Activated naive CD4-positive, alpha-beta T cell treated with anti-CD3 and anti-CD28 coated beads, Interleukin-2, amount 10 ng/mL, durations not matched to agents 7 days and 5 days (primary cell): ENCODE measurements around the gene EPPIN.

Experiments used
- CTCF ChIA-PET: fragments of 350-600 bp; sonication (Branson Sonifier 250); formaldehyde crosslinking; loops from one replicate; lab custom pipeline; 2021; ENCODE audit warnings: antibody characterized with exemption; lab: Charles Lee
- DNase-seq: peaks from one replicate; pipeline ENCODE4 v3.0.0-alpha.2; 2020
- H3K27ac Mint-ChIP-seq: one replicate; pipeline ENCODE4 v1.8.0; 2021; ENCODE audit warnings: mild to moderate bottlenecking, moderate library complexity, mixed read lengths
- H3K27me3 Mint-ChIP-seq: one replicate; pipeline ENCODE4 v1.8.0; 2021; ENCODE audit warnings: mild to moderate bottlenecking, mixed read lengths
- H3K36me3 Mint-ChIP-seq: one replicate; pipeline ENCODE4 v1.8.0; 2021; ENCODE audit warnings: mixed read lengths
- H3K4me1 Mint-ChIP-seq: one replicate; pipeline ENCODE4 v1.8.0; 2021; ENCODE audit warnings: mixed read lengths
- H3K4me3 Mint-ChIP-seq: one replicate; pipeline ENCODE4 v1.8.0; 2021; ENCODE audit warnings: mild to moderate bottlenecking, moderate library complexity, mixed read lengths
- H3K9me3 Mint-ChIP-seq: one replicate; pipeline ENCODE4 v1.8.0; 2021; ENCODE audit warnings: mixed read lengths

EPPIN gene

GRCh38 chr20:45564760-45565276 lies 17.6 kb upstream of the EPPIN start:
- Mint-ChIP-seq H3K27me3 (peaks cover 15% of the 10 kb centered on the region), H3K4me3 (no peak overlapping the region), H3K27ac (no peak overlapping the region), H3K9me3 (no peaks in the 10 kb centered on the region), H3K36me3 (no peaks in the 10 kb centered on the region), H3K4me1 (no peaks in the 10 kb centered on the region)
- DNase-seq: no peak
- CTCF ChIA-PET: no interaction called here

DNA sequence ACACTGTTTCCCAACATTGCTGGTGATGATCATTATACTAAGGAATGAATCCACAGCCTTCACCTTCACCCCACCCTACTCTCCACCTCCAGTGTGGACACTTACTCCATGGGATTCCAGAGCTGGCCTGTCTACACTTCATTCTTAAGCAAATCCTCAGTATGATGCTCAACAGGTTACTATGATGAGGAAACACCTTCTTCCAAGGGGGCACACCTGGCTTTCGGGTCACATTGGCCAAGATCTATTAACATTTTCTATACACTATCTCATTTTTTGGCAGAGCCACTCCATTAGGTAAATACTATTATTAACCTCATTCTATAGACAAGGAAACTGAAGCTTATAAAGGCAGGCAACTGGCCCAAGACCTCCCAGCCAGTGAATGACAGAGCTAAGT lies 8.0 kb upstream of the EPPIN start:
- CTCF ChIA-PET: no interaction called here
- DNase-seq: no peak
- no peak overlapping the region for H3K4me3 Mint-ChIP-seq
- no peaks in the 10 kb centered on the region for H3K36me3 Mint-ChIP-seq
- no peaks in the 10 kb centered on the region for H3K27me3 Mint-ChIP-seq
- H3K9me3 Mint-ChIP-seq: no peaks in the 10 kb centered on the region
- H3K27ac Mint-ChIP-seq: no peak overlapping the region
- H3K4me1 Mint-ChIP-seq: no peaks in the 10 kb centered on the region

GRCh38 chr20:45552456-45552855 lies 5.3 kb upstream of the EPPIN start:
- H3K27ac Mint-ChIP-seq: no peak overlapping the region
- H3K27me3 Mint-ChIP-seq: peaks cover 15% of the 10 kb centered on the region
- H3K36me3 Mint-ChIP-seq: no peaks in the 10 kb centered on the region
- CTCF ChIA-PET: no interaction called here
- H3K9me3 Mint-ChIP-seq: no peaks in the 10 kb centered on the region
- no peak for DNase-seq
- no peak overlapping the region for H3K4me3 Mint-ChIP-seq
- no peaks in the 10 kb centered on the region for H3K4me1 Mint-ChIP-seq

DNA sequence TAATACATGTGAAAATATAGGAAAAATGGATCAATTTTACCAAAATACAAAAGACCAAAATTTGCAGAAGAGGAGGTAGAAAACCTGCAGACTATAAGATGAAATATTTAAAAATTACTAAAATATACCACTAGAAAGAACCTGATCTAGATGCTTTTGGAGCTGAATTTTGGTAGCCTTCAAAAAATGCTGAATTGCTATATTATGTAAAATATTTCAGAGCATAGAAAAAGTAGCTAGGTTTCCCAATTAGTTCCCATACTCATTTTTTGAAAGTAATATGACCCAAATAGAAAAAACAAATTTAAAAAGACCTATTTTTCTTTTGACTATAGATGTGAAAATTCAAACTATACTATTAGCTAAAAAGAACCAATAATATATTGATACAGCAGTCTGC lies 3.6 kb upstream of the EPPIN start:
- Mint-ChIP-seq H3K9me3 (no peaks in the 10 kb centered on the region), H3K4me3 (no peak overlapping the region), H3K27me3 (peaks cover 24% of the 10 kb centered on the region), H3K36me3 (no peaks in the 10 kb centered on the region), H3K27ac (no peak overlapping the region), H3K4me1 (no peaks in the 10 kb centered on the region)
- CTCF ChIA-PET: interaction anchor here (1.1 kb wide), 1 partner anchor 101 kb away, joined by 3 read pairs; no protein-coding TSS in a partner anchor
- DNase-seq: no peak

DNA sequence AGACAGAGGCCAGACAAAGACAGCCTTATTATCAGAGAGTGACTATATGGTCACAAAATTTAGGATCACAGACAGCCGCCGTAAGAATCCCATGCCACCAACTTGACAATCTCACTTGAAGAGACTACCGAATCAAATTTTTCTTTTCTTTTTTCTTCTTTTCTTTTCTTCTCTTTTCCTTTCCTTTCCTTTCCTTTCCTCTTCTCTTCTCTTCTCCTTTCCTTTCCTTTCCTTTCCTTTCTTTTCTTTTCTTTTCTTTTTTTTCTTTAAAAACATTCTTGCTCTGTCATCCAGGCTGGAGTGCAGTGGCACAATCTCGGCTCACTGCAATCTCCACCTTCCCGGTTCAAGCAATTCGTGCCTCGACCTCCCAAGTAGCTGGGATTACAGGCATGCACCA lies 1.2 kb upstream of the EPPIN start:
- no peak overlapping the region for H3K27ac Mint-ChIP-seq
- H3K9me3 Mint-ChIP-seq: no peaks in the 10 kb centered on the region
- no peaks in the 10 kb centered on the region for H3K4me1 Mint-ChIP-seq
- no peak overlapping the region for H3K4me3 Mint-ChIP-seq
- no peak for DNase-seq
- H3K36me3 Mint-ChIP-seq: no peaks in the 10 kb centered on the region
- CTCF ChIA-PET: no interaction called here
- H3K27me3 Mint-ChIP-seq: peaks cover 38% of the 10 kb centered on the region

GRCh38 chr20:45545754-45546453 lies 1.3 kb downstream of the EPPIN start:
- Mint-ChIP-seq H3K4me3 (no peak overlapping the region), H3K36me3 (no peaks in the 10 kb centered on the region), H3K27ac (no peak overlapping the region), H3K4me1 (no peaks in the 10 kb centered on the region), H3K27me3 (peaks cover 47% of the 10 kb centered on the region), H3K9me3 (no peaks in the 10 kb centered on the region)
- no peak for DNase-seq
- CTCF ChIA-PET: interaction anchor here (1.5 kb wide), 1 partner anchor 50 kb away, joined by 3 read pairs; no protein-coding TSS in a partner anchor

DNA sequence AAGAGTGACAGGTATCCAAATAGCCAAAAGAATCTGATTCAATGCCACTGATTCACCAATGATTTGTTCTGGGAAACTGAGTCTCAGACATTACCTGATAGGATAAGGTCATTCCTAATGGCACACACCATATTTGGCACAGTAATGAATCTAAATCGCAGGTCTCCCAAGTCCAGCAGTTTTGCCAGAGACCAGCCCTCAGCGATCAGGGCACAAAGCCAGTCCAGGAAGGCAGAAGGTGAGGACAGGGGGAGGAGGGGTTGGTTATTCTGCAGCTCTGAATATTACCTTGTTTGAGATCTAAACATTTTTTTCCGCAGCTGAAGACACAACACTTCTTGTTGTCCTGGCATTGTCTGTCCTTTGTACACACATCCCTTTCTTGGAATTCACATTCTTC lies 1.9 kb downstream of the EPPIN start:
- CTCF ChIA-PET: interaction anchor here (1.5 kb wide), 1 partner anchor 50 kb away, joined by 3 read pairs; no protein-coding TSS in a partner anchor
- no peaks in the 10 kb centered on the region for H3K4me1 Mint-ChIP-seq
- DNase-seq: no peak
- H3K9me3 Mint-ChIP-seq: no peaks in the 10 kb centered on the region
- H3K27me3 Mint-ChIP-seq: peaks cover 47% of the 10 kb centered on the region
- H3K36me3 Mint-ChIP-seq: no peaks in the 10 kb centered on the region
- no peak overlapping the region for H3K4me3 Mint-ChIP-seq
- no peak overlapping the region for H3K27ac Mint-ChIP-seq

DNA sequence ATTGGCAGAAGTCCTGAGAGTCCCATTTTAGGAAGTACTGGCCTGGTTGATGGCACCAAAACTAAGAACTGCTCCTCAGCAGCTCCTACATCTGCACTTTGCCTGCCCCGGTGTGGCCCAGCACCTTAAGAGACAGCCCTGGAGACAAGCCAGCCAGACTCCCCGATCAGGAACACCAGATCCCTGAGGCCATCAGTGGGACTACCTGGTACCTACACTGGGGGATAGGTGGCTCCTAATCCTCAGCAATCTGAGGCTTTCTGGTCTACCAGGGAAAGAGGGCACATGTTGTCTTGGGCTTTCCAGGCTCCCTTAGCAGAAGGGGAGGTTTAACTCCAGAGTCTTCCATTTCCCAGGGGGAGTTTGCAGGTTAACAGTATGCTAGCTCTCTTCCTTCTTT lies 7.8 kb downstream of the EPPIN start, which contains the start of gene WFDC6:
Gene WFDC6 (minus strand): TSS at position 101 of the 400 bp plus-strand sequence. CDS start 75 bp downstream, at position 26.
- H3K27ac Mint-ChIP-seq: no peak within 1 kb of the TSS

GRCh38 chr20:45538209-45538799 lies 8.9 kb downstream of the EPPIN start:
- DNase-seq: no peak
- H3K27ac Mint-ChIP-seq: no peak overlapping the region
- H3K27me3 Mint-ChIP-seq: peaks cover 34% of the 10 kb centered on the region
- CTCF ChIA-PET: no interaction called here
- no peak overlapping the region for H3K4me3 Mint-ChIP-seq
- H3K9me3 Mint-ChIP-seq: no peaks in the 10 kb centered on the region
- H3K36me3 Mint-ChIP-seq: no peaks in the 10 kb centered on the region
- H3K4me1 Mint-ChIP-seq: no peaks in the 10 kb centered on the region

More for the DNA sequence above, 7.8 kb downstream of the EPPIN start, which contains the start of gene WFDC6:
- H3K4me1 Mint-ChIP-seq: no peaks in the 10 kb centered on the region
- no peaks in the 10 kb centered on the region for H3K9me3 Mint-ChIP-seq
- DNase-seq: no peak
- H3K27me3 Mint-ChIP-seq: peaks cover 38% of the 10 kb centered on the region
- CTCF ChIA-PET: no interaction called here
- H3K4me3 Mint-ChIP-seq: no peak within 1 kb of the TSS
- H3K36me3 Mint-ChIP-seq: no peaks in the 10 kb centered on the region

- Mint-ChIP-seq H3K4me1 (no peaks in the 10 kb centered on the region), H3K27ac (no peak overlapping the region), H3K36me3 (no peaks in the 10 kb centered on the region), H3K27me3 (peaks cover 23% of the 10 kb centered on the region), H3K9me3 (no peaks in the 10 kb centered on the region), H3K4me3 (no peak overlapping the region)
- DNase-seq: no peak
- CTCF ChIA-PET: interaction anchor here (1.7 kb wide), 1 partner anchor 243 kb away, joined by 6 read pairs; no protein-coding TSS in a partner anchor
Measured at GRCh38 chr20:45527294-45527693, 19.9 kb downstream of the EPPIN start.

GRCh38 chr20:45523821-45524220 lies 23.4 kb downstream of the EPPIN start:
- CTCF ChIA-PET: no interaction called here
- Mint-ChIP-seq H3K4me3 (no peak overlapping the region), H3K36me3 (no peaks in the 10 kb centered on the region), H3K9me3 (no peaks in the 10 kb centered on the region), H3K27ac (no peak overlapping the region), H3K4me1 (no peaks in the 10 kb centered on the region), H3K27me3 (peaks cover 23% of the 10 kb centered on the region)
- no peak for DNase-seq

DNA sequence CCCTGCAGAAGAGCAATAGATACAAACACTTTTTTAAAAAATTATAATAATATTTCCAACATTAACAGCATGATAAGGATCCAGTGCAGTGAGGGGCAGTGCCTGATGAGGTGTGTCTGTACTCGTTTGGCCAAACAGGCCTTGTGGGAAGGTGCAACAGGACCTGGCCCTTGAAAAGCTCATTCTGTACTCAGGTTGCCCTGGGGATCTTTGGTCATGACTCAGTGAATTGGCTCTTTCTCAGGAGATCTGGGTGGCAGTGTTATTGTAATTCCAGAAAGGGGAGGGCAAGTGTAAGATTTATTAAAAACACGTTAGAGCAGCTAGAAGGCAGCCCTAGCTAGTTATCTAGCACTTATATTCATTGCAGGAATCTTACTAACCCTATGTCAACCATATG lies 28.9 kb downstream of the EPPIN start:
- H3K27me3 Mint-ChIP-seq: peaks cover 3% of the 10 kb centered on the region
- CTCF ChIA-PET: no interaction called here
- no peak overlapping the region for H3K27ac Mint-ChIP-seq
- H3K4me1 Mint-ChIP-seq: no peaks in the 10 kb centered on the region
- no peak for DNase-seq
- no peak overlapping the region for H3K4me3 Mint-ChIP-seq
- no peaks in the 10 kb centered on the region for H3K9me3 Mint-ChIP-seq
- no peaks in the 10 kb centered on the region for H3K36me3 Mint-ChIP-seq

GRCh38 chr20:45515147-45515913 lies 31.9 kb downstream of the EPPIN start, which contains the start of gene SPINT3:
Gene SPINT3, minus strand, starts transcription at chr20:45515622. Its CDS starts 14 bp downstream, at chr20:45515608.
- CTCF ChIA-PET: interaction anchor here (0.5 kb wide), 1 partner anchor 16 kb away, joined by 3 read pairs; no protein-coding TSS in a partner anchor
- Mint-ChIP-seq H3K36me3 (no peaks in the 10 kb centered on the region), H3K4me3 (no peak within 1 kb of the TSS), H3K27ac (no peak within 1 kb of the TSS), H3K4me1 (no peaks in the 10 kb centered on the region), H3K27me3 (peaks cover 7% of the 10 kb centered on the region), H3K9me3 (no peaks in the 10 kb centered on the region)
- DNase-seq: no peak

DNA sequence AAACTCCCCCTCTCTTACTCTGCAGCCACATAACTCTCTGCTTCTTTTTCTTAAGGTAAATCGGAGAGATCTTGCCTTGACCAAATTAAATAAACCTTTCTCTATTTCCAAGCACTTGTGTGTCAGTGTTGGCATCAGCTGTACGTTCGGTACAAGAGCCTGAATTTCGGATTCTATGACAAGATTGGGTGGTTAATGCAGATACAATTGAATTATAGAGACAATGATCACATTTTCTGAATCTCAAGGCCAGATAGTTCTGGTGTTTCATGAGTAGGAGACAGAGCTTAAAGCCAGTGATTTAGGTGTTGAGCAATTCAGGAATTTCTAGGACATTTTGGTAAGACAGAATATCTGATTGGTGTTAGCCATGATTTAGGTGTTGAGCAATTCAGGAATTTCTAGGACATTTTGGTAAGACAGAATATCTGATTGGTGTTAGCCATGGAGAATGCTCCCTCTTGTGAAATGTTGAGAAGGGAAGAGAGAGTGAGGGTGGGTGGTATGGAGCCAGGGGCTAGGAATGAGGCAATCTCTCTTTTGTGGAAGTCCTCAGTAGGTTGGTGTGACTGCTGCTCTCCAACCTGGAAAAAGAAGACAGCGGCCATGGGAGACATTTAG lies 36.8 kb downstream of the EPPIN start:
- Mint-ChIP-seq H3K36me3 (no peaks in the 10 kb centered on the region), H3K27me3 (peaks cover 21% of the 10 kb centered on the region), H3K4me1 (peaks cover 3% of the 10 kb centered on the region), H3K9me3 (no peaks in the 10 kb centered on the region), H3K4me3 (no peak overlapping the region), H3K27ac (no peak overlapping the region)
- CTCF ChIA-PET: interaction anchor here (1.5 kb wide), 1 partner anchor 261 kb away, joined by 3 read pairs; no protein-coding TSS in a partner anchor
- DNase-seq: no peak
